Measurements from ENCODE around the gene SIPA1L3. TPM values are rescaled to one million over a fixed set of nuclear protein-coding genes. Genes with fewer than 3 reads are reported as not detected.

SIPA1L3 gene
- total RNA-seq, 1 donor from 2014 or later, result 26.9 TPM

DNA sequence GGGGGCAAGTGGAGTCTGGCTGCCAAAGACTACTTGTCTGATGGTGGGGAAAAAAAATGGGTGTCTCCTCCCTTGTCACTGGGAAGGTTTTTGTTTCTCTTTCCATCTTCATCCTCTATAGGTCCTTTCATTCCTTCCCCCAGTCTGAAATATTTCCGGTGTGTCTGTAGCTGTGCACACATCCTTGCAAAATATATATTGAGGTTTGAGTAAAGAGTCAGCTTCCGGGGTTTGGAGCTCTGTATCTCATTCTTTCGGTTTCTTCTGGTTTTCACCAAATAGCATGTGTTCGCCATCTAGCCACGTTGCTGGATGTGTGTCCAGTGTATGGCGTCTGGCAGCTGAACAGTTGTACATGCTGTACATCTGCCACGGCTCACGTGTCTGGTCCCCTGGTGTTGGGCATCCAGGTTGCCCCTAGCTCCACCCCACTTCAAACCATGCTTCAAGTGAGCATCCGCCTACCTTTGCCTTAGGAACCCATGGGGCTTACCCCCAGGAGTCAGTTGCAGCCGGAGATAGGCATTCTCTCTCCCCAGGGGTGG is 142.2 kb downstream of the SIPA1L3 start:
- H3K27me3 ChIP-seq (ENCODE audit: insufficient read depth, low read length), result no peaks in the 10 kb centered on the region
- FAIRE-seq (peak; percentile 34), DNase-seq (ENCODE audit: low read depth) (no peak)
- H3K4me1 ChIP-seq (ENCODE audit: insufficient read depth, low read length), result peaks cover 23% of the 10 kb centered on the region
- no peaks in the 10 kb centered on the region for H3K36me3 ChIP-seq (ENCODE audit: insufficient read depth, low read length)
- Mint-ChIP-seq H3K36me3 (ENCODE audit: low read depth, unreplicated experiment) (peaks cover 11% of the 10 kb centered on the region), H3K27ac (ENCODE audit: unreplicated experiment) (no peak overlapping the region), H3K4me3 (ENCODE audit: unreplicated experiment) (no peak overlapping the region), H3K9me3 (ENCODE audit: unreplicated experiment) (no peaks in the 10 kb centered on the region), H3K4me1 (ENCODE audit: low read depth, unreplicated experiment) (peaks cover 6% of the 10 kb centered on the region), H3K27me3 (ENCODE audit: low read depth, unreplicated experiment) (no peaks in the 10 kb centered on the region)
- H3K9me3 ChIP-seq (ENCODE audit: insufficient read depth, low read depth, low read length), result no peaks in the 10 kb centered on the region
- no peak overlapping the region for H3K27ac ChIP-seq (ENCODE audit: low read depth, low read length)
- H3K79me2 ChIP-seq (ENCODE audit: insufficient read depth, low read length), result peaks cover 45% of the 10 kb centered on the region
- H3K4me3 ChIP-seq (ENCODE audit: insufficient read depth, low read depth, low read length), result no peak overlapping the region
- no peak overlapping the region for H3K4me2 ChIP-seq (ENCODE audit: low read length)
- no peak overlapping the region for H2AFZ ChIP-seq (ENCODE audit: low read depth, low read length)
- H3K9ac ChIP-seq (ENCODE audit: low read length), result peak overlapping the region; percentile 28
- peaks cover 6% of the 10 kb centered on the region for H4K20me1 ChIP-seq (ENCODE audit: insufficient read depth, low read length)
- no peak for TF ChIP-seq EZH2 (IDR thresholded peaks at IDR 0.05; ENCODE audit: insufficient read depth, low read length)
- TF ChIP-seq, protein P1, sequence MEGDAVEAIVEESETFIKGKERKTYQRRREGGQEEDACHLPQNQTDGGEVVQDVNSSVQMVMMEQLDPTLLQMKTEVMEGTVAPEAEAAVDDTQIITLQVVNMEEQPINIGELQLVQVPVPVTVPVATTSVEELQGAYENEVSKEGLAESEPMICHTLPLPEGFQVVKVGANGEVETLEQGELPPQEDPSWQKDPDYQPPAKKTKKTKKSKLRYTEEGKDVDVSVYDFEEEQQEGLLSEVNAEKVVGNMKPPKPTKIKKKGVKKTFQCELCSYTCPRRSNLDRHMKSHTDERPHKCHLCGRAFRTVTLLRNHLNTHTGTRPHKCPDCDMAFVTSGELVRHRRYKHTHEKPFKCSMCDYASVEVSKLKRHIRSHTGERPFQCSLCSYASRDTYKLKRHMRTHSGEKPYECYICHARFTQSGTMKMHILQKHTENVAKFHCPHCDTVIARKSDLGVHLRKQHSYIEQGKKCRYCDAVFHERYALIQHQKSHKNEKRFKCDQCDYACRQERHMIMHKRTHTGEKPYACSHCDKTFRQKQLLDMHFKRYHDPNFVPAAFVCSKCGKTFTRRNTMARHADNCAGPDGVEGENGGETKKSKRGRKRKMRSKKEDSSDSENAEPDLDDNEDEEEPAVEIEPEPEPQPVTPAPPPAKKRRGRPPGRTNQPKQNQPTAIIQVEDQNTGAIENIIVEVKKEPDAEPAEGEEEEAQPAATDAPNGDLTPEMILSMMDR (IDR thresholded peaks at IDR 0.05; ENCODE audit: insufficient read depth, low read depth, low read length), result no peak

DNA sequence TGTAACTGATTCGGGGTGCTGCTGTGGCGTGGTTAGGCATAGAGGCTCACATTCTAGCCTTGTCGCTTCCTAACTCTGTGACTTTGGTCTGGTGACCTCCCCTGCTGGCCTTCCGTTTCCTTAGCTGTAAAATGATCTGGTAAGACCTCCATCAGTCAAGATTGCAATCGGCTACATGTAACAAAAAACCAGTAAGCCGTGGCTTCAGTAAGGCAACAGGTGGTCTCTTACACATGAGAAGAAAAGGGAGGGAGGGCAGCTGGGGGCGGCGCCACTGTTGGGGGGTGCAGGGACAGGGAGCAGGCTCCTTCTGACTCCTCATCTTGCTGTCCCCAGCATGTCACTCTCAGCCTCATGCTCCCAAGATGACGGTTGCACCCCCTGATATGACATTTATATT is 148.0 kb downstream of the SIPA1L3 start:
- H3K36me3 ChIP-seq (ENCODE audit: insufficient read depth, low read length), result no peaks in the 10 kb centered on the region
- no peak overlapping the region for H3K27ac ChIP-seq (ENCODE audit: low read depth, low read length)
- Mint-ChIP-seq H3K36me3 (ENCODE audit: low read depth, unreplicated experiment) (peaks cover 7% of the 10 kb centered on the region), H3K9me3 (ENCODE audit: unreplicated experiment) (peaks cover 2% of the 10 kb centered on the region), H3K4me3 (ENCODE audit: unreplicated experiment) (no peak overlapping the region), H3K27ac (ENCODE audit: unreplicated experiment) (no peak overlapping the region), H3K4me1 (ENCODE audit: low read depth, unreplicated experiment) (no peaks in the 10 kb centered on the region), H3K27me3 (ENCODE audit: low read depth, unreplicated experiment) (no peaks in the 10 kb centered on the region)
- H2AFZ ChIP-seq (ENCODE audit: low read depth, low read length), result no peak overlapping the region
- no peak overlapping the region for H3K4me2 ChIP-seq (ENCODE audit: low read length)
- no peak for TF ChIP-seq EZH2 (IDR thresholded peaks at IDR 0.05; ENCODE audit: insufficient read depth, low read length)
- TF ChIP-seq, protein P1 (IDR thresholded peaks at IDR 0.05; ENCODE audit: insufficient read depth, low read depth, low read length), result no peak
- peaks cover 7% of the 10 kb centered on the region for H3K79me2 ChIP-seq (ENCODE audit: insufficient read depth, low read length)
- H3K9me3 ChIP-seq (ENCODE audit: insufficient read depth, low read depth, low read length), result no peaks in the 10 kb centered on the region
- H3K4me1 ChIP-seq (ENCODE audit: insufficient read depth, low read length), result peaks cover 11% of the 10 kb centered on the region
- peaks cover 12% of the 10 kb centered on the region for H4K20me1 ChIP-seq (ENCODE audit: insufficient read depth, low read length)
- H3K27me3 ChIP-seq (ENCODE audit: insufficient read depth, low read length), result no peaks in the 10 kb centered on the region
- no peak overlapping the region for H3K4me3 ChIP-seq (ENCODE audit: insufficient read depth, low read depth, low read length)
- DNase-seq (ENCODE audit: low read depth), result no peak
- FAIRE-seq, result no peak
- H3K9ac ChIP-seq (ENCODE audit: low read length), result no peak overlapping the region
